GM18909 (cell line): ENCODE results near the gene MKNK1.

Experiments used
- ATAC-seq: cut with Tn5 transposase; IDR thresholded peaks from one replicate; pipeline ENCODE4 v1.9.1; 2021; ENCODE audit warnings: mild to moderate bottlenecking; ENCODE audit not compliant: unreplicated experiment, poor library complexity

MKNK1 gene

DNA sequence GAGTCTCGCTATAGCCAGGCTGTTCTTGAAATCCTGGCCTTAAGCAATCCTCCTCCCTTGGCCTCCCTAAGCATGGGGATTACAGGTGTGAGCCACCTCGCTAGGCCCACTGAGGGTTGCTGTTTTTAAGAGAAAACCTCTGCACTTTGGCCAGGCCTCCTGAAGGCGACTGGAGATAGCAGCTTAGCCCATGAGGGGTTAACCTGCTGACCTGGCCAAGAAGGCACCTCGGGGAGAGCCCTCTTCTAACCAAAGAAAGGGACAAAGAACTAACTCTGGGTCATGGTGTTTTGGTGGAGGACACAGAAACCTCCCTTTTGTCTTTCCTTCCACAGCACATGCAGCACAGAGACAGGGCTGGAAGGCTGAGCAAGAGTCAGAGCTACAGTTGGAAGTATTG, 35.0 kb downstream of the MKNK1 start:
- no peak for ATAC-seq

DNA sequence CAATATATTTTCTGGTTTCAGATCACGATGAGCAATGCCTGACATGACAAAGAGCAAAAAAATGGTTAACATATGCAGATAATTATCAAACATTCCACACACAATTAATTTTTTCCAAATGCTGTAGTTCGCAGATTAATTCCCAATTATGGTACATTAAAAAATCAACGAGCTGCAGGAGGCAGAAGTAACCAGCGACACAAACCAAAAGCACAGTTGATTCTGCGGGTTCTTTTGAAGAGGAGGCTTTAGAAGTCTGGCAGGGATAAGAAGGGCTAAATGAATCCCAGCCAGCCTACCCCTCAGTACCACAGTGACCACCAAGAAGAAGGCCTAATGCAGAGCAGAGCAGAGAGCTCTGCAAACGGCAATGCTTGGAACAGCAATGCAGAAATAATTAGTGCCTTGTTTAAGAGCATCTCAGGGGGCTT, 35.6 kb downstream of the MKNK1 start:
- no peak for ATAC-seq

DNA sequence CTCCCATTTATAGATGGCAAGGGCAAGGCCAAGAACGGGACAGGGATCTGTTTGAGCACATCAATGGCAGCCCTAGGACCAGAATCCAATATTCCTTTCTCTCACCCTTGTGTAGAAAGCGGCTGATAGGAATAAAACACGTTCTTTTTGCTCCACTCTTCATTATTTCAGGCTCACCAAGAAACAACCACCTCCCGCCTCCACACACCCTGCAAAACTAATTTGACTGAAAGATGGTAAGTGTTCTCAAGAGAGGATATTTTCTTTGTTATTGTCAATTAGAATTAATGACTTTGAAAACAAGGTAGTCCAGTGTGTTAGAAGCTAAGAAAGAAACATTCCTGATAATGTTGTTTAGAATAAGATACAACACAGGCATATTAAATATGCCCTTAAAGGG, 40.7 kb downstream of the MKNK1 start:
- ATAC-seq, result no peak

DNA sequence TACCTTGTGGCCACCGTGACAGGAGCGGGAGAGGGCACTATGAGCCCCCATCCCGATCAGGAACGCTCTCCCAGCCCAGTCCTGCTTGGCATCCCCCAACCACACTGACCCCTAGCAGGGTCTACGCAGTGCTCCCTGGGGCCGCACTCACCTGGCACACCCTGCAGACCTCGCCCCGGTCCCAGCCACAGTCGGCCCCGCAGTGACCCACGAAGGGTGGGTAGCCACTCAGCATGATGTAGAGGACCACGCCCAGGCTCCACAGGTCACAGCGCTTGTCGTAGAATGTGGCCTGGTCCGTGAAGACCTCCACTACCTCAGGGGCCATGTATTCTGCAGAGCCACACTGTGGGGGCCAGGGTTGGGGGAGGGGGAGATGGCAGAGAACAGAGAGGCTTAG, 41.6 kb downstream of the MKNK1 start:
- ATAC-seq, result no peak

DNA sequence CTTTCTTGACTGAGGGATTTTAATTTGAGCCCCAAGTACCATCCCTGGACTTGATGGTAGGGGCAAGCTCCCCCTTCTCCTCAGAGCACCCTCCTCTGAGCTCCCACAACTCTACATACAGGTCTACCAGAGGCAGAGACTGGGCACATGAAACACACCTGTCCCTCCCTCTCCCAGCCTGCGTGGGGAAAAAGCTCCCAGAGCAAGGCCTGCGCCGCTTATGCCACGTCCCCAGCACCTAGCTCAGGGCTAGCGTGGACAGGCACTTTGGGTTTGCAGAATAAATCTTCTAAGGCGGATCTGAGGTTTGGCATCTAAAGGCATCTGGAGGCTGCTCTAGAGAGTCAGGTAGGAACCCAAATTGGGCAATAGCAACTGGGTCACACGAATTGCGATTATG, 45.1 kb downstream of the MKNK1 start:
- no peak for ATAC-seq

DNA sequence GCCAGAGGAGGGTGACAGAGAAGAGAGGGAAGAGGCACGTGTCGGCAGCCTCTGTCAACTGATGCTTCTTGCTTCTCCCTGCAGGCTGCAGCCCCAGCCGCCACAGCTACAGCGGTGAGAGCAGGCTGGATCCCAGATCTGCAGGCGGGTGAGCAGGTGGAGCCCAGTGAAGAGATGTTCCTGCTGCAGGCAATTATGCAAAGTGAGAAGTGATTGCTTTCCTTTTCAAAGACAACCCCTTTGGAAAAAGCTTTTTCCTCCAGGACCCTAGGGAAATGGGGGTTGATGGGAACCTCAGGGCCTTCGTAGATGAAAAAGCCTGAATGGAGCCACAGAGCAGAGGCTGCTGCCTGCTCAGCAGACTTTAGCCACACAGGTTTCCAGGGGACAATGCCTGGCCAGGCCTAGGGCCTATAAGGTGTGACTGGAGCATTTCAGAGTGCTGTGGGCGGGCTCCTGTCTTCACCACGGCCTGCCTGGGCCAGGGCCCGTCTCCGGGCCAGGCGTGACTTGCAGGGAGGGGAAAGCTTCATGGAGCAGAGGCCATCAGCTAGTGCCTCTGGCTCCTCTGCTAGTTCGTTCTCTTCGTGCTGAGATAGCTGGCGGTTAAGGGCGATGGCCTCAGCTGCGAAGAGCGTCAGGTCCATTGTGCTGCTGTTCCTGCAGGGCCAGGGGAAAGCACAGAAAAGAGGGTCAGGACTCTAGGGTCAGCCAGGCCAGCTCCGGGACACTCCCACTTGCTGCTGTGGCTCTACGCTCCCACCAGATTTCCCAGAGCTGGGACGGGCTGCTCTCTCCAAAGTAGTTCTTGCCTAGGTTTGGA, 45.7 kb downstream of the MKNK1 start:
- no peak for ATAC-seq

DNA sequence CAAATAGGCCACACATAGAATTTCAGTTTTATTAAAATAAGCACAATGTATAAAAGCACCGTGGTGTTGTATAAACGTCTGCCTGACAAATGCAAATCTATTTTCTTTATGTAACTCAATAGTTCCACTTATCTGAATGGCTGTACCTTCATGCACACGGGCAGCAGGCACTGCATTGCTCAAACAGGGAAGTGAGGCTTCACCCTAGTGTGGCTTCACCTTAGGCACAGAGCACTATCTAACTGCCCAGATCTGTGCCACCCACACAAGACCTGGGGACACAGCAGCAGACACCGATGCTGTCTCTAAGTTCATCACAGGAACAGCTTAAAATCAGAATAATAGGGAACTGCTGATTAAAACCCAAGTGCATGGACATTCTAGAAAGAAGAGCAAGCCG, 46.7 kb downstream of the MKNK1 start:
- ATAC-seq, result no peak

DNA sequence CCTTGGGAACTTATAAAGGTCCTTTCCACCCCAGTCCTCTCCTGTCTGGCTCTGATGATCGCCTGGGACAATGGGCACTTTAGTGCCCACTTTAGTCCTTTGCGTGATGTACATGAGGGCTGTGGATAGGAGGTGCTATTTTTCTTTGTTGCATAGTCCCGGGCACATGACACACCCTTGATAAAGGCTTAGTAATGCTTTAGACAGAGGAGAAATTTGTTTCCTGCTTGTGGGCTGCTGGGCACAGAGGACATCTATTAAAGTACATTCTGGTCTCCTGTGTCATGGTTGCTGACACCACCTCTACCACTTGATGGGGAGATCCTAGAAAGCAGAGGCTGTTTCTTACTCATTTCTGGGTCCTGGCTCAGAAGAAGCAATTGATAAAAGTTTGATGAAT, 47.2 kb downstream of the MKNK1 start:
- ATAC-seq, result no peak

DNA sequence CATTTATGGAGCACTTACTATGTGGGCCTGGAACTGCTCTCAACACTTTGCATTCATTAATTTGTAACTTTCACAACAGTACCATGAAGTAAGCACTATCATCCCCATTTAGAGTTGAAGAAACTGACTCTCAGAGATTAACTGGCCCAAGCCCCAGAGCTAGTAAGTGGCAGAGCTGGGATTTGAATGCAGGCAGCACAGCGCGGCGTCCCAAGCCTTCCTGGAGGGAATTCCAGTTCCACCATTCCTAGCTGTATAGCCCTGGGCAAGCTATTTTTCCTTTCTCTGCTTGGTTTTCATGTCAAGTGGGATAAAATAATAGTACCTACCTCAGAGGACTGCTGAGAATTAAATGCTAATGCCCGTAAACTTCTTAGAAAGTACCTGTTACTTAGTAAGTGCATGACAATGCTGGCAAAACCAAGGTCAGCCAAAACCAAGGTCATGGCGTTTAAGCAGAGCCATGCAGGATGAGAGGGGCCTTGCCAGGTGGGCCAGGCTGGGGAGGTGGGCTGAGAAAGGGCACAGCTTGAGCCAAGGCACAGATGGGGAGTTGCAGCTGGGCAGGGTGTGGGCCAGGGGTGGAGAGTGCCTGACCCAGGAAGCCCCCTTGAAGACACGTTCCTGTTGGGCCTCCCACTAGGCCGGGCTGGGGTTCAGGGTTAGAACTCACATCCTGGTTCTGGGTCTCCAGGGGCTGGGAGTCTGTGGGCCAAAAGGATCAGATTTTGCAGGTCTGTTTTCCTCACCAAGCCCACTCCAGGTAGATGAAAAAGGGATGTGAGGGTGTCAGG, 48.0 kb downstream of the MKNK1 start:
- ATAC-seq, result no peak

DNA sequence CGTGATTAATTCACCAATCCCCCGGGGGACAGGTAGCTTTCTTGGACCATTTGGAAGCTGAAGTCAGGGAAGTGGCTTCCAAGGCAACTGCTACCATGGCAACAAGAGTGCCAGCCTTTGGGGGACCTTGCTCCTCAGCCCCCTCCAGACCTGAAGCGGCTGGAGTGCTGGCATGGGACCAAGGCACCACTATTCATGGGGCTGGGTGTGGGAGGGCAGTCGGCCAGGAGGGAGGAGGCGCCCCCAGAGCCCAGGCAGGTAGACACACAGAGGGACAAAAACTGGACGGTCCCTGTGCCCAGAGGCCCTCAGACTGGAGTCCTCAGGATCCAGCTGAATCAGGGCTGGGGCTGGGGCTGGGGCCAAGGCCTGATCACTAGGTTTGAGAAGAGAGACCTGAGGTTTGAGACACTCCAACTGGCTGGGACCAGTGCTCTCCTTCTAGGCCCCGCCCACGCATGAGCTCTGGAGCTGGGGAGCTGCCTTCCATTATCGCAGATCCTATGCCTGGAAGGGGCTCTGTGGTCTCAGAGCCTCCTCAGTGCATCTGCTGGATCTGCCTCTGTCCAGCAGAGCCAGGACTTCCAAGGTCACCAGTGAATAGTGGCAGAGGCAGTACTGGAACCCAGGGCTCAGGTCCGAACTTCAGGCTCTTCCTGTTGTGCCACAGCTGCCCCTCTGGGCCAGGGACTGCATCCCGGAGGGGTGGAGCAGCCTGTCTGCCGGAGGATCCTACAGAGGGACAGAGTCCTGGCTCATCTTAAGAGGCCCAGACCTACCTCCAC, 49.3 kb downstream of the MKNK1 start:
- ATAC-seq, result no peak

DNA sequence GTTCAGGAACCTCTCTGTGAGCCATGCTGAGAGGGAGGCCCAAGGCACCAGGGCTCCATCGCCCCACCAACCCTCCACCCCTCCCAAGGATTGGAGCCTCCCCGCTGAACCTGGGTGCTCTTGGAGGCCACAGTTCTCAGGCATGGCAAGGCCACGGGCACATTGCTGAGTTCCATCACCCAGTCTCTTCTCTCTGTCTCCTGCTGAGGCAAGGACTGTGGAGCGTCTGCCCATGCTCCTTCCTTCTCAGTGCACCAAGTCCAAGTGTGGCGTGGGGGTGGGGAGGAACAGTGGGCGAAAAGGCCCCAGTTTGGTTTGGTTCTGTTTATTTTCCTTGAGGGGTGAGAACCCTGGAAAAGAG, 49.9 kb downstream of the MKNK1 start:
- no peak for ATAC-seq

DNA sequence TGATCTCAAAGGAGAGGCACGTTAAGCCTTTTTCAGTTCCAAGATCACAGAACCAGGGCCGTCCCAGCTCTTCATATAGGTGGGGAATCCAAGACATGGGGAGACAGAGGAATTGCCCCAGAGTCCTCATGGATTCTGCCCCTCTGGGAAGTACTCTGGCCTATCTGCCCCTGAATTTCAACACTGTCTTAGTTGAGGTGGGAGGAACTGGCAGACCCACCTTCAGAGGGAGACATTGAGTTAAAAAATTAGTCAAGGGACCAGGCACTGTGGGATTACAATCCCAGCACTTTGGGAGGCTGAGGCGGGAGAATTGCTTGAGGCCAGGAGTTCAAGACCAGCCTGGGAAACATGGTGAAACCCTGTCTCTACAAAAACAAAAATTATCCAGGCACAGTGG, 50.6 kb downstream of the MKNK1 start:
- no peak for ATAC-seq

DNA sequence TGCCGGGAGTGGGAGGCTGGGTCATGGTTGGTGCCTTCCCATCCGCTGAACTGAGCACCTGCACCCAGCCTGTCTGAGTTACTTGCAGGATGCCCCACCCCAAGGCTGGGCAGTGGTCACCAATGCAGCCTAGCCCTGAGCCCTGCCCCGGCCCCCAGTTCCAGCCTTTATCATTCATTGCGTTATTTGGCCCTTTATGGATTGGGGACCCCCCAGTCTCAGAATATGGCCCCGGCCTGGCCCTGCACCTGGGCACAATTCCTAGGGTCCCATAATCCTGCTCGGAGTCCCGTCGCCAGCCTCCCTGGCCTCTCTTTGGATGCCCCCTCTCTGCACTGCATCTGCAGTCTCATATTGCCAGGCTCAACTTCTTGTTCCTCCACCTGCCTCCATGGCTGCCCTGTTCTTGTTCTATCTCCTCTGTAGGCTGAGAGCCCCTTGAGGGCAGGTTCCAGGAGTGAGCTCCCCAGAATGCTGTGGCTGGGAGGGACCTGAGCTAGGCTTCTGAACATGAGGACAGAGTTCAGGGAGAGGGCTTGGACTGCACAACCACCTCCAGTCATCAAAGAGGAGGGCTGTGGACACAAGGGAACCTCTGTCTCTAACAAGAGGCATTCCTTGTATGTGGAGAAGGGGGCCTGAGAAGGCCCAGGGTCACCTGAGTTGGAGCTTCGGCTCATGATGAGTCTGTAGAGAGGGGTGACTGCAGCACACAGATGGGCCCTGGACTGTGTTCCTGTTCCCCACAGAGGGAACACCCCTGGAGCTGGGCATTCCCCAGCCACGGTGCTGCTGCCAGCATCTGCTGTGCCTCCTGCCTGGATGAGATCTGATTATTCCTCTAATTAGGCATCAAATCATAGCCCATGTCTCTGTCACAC, 51.5 kb downstream of the MKNK1 start:
- ATAC-seq, result no peak

DNA sequence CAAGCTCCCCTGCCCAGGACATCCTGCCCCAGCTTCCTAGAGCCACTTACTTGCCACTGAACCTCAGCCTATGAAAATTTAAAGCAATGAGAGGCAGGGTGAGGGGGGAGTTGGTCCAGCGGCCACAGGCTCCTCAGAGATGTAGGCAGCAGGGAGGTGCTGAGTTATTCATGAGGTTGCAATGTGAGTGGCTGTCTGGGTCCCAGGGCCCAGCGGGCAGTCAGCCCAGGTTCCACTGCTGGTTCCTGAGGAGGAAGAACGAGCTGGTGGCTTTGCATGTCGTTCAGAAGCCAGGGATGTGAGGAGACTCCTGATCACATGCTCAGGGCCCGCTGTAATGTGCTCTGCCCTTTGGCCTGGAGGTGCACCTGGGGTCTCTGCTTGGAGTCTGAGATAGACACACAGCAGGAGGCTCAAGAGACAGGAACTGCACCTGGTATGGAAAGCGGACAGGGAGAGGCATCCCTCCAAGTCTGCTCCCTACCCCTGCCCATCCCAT, 52.4 kb downstream of the MKNK1 start, which contains the start of gene KNCN:
Gene KNCN, minus strand, starts transcription at position 51 of the 499 bp plus-strand sequence. CDS start 432 bp downstream, outside the sequence.
- no peak for ATAC-seq

DNA sequence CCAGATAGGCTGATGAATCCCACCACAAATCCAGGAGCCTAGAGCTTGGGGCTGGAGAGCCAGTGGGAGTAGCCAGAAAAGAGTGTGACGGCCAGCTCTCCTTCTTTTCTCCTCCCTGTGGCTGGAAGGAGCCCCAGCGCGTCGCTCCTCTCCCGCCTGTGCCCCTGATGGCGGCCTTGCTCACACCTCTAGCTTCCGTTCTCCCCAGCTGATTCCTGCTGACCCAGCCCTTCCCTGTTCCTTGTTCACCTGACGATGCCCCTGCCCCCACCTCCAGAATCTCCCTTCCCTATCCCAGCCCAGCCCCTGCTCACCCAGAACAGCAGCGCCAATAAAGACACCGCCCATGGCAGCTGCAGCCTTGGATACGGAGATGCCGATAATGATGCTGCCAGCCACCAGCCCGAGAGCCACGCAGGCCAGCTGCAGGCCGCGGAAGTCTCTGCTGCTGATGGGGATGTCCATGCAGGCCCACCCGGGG, 53.3 kb downstream of the MKNK1 start:
- no peak for ATAC-seq

DNA sequence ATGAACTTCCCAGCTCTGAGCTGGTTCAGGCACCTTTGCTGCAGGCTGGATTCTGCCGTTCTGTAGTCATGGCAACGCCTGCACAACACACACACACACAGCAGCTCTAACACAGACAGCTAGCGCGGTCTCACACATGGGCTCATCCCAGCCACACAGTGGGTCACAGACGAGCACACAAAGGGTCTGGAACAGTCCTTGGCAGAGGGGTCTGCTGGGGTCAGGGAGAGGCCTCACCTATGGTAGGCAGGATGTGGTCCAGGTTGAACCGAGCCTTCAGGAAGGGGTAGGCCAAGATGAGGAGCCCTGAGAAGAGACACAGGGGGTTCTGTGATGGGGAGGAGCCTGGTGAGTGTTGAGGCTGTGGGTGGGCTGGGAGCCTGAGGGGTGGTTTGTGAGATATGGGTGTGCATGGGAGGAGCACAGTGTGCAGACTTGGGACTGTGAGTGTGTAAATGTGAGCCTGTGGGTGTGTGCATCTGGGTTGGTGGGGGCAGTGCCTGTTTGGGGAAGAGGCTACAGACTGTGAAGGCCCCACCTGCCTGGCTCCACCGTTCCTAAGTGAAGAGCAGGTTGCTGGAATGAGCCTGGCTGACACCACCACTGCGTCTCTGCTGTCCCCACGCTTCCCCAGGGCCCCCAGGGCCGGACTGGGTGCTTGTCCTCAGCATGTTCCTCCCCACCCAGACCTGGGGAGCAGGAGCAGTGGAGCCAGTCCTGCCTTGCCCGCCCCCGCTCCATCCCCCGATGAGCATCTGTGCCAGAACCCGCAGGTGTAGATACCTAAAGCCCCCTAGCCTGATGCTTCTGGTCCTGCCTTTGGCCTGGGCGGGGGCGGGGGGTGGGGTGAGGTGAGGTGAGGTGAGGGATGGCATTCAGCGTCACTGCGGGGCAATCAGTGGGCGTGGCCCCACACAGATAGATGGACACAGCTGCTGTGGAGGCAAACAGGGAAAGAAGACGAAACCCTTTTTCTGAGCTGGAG, 54.1 kb downstream of the MKNK1 start:
- ATAC-seq, result no peak

DNA sequence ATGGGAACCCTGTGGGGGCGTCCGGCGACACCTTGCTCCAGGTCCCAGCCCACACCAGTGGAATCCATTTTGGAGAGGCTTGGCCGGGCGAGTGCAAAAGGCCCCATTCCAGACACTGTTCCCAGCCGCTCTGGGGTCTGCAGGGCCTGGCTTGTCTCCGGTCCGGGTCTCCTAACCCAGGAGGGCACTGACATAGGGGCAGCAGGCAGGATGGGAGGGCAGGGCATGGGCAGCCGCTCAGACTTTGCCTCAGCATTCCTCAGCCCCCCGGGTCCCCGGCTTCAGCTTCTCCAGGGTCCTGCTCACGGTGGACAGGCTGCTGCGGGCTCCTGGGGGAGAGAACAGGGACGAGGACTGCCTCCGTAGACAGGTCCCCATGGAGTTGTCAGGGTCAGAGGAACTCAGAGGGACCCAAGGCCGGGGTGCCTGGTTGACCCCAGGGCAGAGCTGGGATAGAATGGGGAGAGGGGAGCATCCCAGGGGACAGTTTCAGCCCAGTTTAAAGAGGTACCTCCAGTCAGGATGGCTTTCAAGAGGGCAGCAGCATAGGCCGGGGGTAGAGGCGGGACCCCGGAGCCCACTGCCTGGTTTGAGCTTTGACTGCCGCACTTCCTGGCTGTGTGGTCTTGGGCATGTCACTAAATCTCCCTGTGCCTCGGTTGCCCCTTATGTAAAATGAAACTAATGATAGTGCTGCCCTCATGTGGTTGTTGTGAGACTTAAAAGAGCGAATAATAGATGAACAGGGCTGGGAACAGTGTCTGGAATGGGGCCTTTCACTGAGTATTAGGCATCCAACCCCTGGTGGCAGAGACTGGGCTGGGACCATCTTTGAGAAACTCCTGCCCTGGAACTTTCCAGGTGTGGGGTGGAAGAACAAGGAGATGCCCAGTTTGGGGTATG, 56.3 kb downstream of the MKNK1 start:
- ATAC-seq, result no peak
